ENCODE results near the gene CBX2.
"Not testable (repeated sequence)": the region's sequence is repeated elsewhere in the genome, so short reads cannot be mapped to it uniquely, and the experiment has no call there.

CBX2 gene

GRCh38 chr17:79742951-79743476, 34.9 kb upstream of the CBX2 start:
- ATAC-seq (no peak), DNase-seq (no peak)

- ATAC-seq, result no peak
- no peak for DNase-seq
Observed at GRCh38 chr17:79743614-79744013, 34.3 kb upstream of the CBX2 start.

GRCh38 chr17:79745641-79746105, 32.3 kb upstream of the CBX2 start:
- ATAC-seq, result no peak
- no peak for DNase-seq

- no peak for DNase-seq
- no peak for ATAC-seq
Observed at GRCh38 chr17:79746889-79747507, 30.9 kb upstream of the CBX2 start.

- ATAC-seq, result no peak
- peak; percentile 13 for DNase-seq
Observed at GRCh38 chr17:79747508-79748294, 30.2 kb upstream of the CBX2 start.

GRCh38 chr17:79748295-79749099, 29.5 kb upstream of the CBX2 start:
- ATAC-seq, result no peak
- no peak for DNase-seq

- DNase-seq (no peak), ATAC-seq (no peak)
Observed at GRCh38 chr17:79749156-79749815, 28.7 kb upstream of the CBX2 start.

GRCh38 chr17:79749958-79750357, 28.0 kb upstream of the CBX2 start:
- ATAC-seq (no peak), DNase-seq (no peak)

GRCh38 chr17:79750650-79751545, 27.1 kb upstream of the CBX2 start:
- ATAC-seq (no peak), DNase-seq (no peak)

GRCh38 chr17:79752175-79752574, 25.8 kb upstream of the CBX2 start:
- DNase-seq (peak; percentile 43), ATAC-seq (peak; percentile 67)

GRCh38 chr17:79754370-79754769, 23.6 kb upstream of the CBX2 start:
- DNase-seq (no peak), ATAC-seq (no peak)

GRCh38 chr17:79754903-79755302, 23.0 kb upstream of the CBX2 start:
- not testable (repeated sequence) for ATAC-seq, DNase-seq

GRCh38 chr17:79755591-79755990, 22.4 kb upstream of the CBX2 start:
- DNase-seq (no peak), ATAC-seq (no peak)

GRCh38 chr17:79757140-79757745, 20.7 kb upstream of the CBX2 start:
- ATAC-seq (no peak), DNase-seq (no peak)

GRCh38 chr17:79758271-79758670, 19.7 kb upstream of the CBX2 start:
- DNase-seq (no peak), ATAC-seq (no peak)

GRCh38 chr17:79760197-79760906, 17.6 kb upstream of the CBX2 start:
- no peak for ATAC-seq

GRCh38 chr17:79761894-79762589, 15.9 kb upstream of the CBX2 start:
- DNase-seq, result no peak
- no peak for ATAC-seq

More at GRCh38 chr17:79760197-79760906, 17.6 kb upstream of the CBX2 start:
- no peak for DNase-seq

- no peak for ATAC-seq
- DNase-seq, result no peak
Observed at GRCh38 chr17:79765708-79766107, 12.2 kb upstream of the CBX2 start.

Data from stimulated activated naive CD8-positive, alpha-beta T cell treated with anti-CD3 and anti-CD28 coated beads, Interleukin-15, Interleukin-2, amounts not matched to agents 100 U/mL and 50 U/mL, for 24 hours (primary cell).